LNCaP clone FGC (cell line): ENCODE results near the gene GCNT2.
"Not testable (repeated sequence)": the region's sequence is repeated elsewhere in the genome, so short reads cannot be mapped to it uniquely, and the experiment has no call there.

Experiments used
- DNase-seq: peaks from one replicate; pipeline ENCODE4 v3.0.0-alpha.2; 2011; ENCODE audit warnings: low read depth
- H3K4me3 ChIP-seq: 2 replicates; pipeline ENCODE4 v1.5.1; 2011; ENCODE audit warnings: mild to moderate bottlenecking, low read depth, low read length, control low read depth
- TF ChIP-seq, protein P1 (sequence below): IDR thresholded peaks from 2 replicates; pipeline ENCODE4 v1.5.1; 2012; ENCODE audit warnings: mild to moderate bottlenecking; ENCODE audit not compliant: control insufficient read depth, insufficient read depth; ENCODE audit errors: extremely low read depth

Gene GCNT2

DNA sequence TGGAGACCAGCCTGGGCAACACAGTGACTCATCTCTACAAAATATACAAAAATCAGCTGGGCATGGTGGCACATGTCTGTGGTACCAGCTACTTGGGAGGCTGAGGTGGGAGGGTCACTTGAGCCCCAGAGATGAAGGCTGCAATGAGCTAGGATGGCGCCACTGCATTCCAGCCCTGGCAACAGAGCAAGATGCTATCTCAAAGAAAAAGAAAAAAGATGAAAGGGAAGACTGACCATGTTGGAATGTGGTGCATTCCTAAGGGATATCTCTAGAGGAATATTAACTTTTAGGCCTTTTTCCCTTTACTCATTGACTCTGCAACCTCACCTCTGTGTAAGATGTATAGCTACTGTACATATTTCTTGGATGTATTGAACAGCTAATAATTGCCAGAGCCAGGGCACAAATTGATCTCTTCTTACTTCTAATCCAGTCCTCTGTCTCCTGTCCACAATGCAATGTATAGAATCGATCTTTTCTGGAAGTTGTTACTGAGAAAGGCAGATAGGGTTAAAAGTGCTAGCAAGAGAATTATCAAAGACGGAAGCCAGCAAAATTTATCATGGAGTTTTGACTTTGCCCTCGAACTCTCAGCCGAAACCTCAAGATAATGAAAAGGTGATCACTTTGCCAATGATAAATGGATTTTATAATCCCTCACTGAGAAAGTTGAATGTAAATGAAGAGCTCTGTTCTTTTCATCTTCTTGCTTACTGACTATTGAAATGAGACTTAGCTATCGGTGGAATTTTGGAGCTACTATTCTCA lies 46.3 kb downstream of the GCNT2 start:
- TF ChIP-seq, protein P1, sequence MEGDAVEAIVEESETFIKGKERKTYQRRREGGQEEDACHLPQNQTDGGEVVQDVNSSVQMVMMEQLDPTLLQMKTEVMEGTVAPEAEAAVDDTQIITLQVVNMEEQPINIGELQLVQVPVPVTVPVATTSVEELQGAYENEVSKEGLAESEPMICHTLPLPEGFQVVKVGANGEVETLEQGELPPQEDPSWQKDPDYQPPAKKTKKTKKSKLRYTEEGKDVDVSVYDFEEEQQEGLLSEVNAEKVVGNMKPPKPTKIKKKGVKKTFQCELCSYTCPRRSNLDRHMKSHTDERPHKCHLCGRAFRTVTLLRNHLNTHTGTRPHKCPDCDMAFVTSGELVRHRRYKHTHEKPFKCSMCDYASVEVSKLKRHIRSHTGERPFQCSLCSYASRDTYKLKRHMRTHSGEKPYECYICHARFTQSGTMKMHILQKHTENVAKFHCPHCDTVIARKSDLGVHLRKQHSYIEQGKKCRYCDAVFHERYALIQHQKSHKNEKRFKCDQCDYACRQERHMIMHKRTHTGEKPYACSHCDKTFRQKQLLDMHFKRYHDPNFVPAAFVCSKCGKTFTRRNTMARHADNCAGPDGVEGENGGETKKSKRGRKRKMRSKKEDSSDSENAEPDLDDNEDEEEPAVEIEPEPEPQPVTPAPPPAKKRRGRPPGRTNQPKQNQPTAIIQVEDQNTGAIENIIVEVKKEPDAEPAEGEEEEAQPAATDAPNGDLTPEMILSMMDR = no peak
- no peak overlapping the region for H3K4me3 ChIP-seq
- no peak for DNase-seq

DNA sequence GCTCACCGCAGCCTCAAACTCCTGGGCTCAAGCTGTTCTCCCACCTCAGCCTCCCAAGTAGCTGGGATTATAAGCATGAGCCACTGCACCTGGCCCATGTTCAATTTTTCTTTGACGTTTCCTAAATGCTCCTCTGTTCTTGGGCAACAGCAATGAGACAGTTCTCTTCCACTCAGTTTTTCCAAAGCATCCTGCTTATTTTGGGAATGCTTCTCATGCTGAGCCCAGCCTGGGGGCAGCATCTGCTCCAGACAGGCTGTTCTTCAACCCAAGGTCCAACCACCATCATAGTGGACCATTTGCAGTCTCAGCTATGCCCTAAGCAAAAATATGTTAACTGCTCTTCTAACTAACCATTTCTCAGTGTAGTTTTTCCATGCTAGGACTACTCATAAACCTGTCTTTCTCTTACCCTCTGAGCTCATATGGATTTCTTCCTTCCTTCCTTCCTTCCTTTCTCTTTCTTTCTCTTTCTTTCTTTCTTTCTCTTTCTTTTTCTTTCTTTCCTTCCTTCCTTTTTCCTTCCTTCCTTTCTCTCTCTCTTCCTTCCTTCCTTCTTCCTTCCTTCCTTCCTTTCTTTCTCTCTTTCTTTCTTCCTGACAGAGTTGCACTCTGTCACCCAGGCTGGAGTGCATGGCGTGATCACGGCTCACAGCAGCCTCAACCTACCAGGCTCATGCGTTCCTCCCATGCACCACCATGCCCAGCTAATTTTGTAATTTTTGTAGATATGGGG lies 48.4 kb downstream of the GCNT2 start:
- TF ChIP-seq, protein P1 = no peak
- H3K4me3 ChIP-seq = no peak overlapping the region
- no peak for DNase-seq

DNA sequence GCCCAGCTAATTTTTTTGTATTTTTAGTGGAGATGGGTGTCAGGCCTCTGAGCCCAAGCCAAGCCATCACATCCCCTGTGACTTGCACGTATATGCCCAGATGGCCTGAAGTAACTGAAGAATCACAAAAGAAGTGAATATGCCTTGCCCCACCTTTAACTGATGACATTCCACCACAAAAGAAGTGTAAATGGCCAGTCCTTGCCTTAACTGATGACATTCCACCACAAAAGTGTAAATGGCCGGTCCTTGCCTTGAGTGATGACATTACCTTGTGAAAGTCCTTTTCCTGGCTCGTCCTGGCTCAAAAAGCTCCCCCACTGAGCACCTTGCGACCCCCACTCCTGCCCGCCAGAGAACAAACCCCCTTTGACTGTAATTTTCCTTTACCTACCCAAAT lies 54.4 kb downstream of the GCNT2 start:
- not testable (repeated sequence) for H3K4me3 ChIP-seq, DNase-seq

DNA sequence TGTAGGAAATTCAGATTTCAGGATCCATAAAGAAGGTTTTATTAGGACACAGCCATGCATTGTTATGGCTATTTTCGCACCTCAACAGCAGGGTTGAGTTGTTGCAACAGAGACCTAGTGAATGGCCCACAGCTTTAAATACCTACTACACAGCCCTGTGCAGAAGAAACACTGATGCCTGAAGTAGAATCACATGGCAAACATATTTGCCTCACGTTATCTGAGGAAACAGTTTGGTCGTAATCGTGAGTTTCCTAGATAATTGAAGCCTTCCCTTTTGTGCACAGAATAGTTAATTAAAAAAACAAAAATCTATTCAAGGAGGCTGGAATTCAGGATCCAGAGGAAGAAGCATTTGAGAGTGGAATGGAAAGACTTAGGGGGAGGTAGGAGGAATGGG lies 55.1 kb downstream of the GCNT2 start:
- DNase-seq = no peak
- TF ChIP-seq, protein P1 = no peak
- H3K4me3 ChIP-seq = no peak overlapping the region

DNA sequence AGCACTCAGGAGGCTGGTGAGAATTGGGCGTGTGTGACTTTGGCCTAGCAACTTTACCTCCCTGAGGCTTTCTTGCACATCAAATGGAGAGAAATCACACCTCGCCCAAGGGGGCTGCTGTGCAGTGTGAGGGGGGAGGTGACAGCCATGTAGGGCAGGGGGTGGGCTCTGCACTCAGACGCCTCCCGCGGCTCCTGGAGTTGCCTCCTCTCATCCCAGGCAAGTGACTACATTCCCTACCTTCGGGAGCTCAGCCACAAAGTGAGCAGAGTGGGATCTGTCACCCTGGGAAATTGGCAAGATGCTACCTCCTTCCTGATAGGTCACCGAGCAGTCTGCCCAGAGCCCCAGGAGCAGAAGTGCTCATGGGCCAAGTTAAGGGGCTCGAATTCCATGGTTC lies 56.0 kb downstream of the GCNT2 start:
- TF ChIP-seq, protein P1 = no peak
- no peak for DNase-seq
- no peak overlapping the region for H3K4me3 ChIP-seq

DNA sequence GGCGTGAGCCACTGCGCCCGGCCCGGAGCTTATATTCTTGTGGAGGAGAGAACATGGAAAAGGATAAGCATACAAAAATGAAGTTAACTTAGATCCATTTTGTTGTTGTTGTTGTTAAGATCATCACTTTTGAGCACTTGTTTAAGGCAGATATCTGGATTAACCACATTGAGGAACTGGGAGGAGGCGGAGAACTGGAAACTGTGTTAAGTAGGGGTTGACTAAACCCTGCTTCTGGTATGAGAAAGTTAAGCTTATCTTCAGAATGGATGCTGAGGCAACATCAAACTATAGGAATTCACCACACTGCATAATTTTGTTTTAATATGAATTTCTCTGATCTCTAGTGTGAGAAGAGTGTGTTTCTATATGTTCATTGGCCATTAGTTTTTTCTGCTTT lies 57.6 kb downstream of the GCNT2 start:
- TF ChIP-seq, protein P1 = no peak
- DNase-seq = no peak
- H3K4me3 ChIP-seq = no peak overlapping the region

DNA sequence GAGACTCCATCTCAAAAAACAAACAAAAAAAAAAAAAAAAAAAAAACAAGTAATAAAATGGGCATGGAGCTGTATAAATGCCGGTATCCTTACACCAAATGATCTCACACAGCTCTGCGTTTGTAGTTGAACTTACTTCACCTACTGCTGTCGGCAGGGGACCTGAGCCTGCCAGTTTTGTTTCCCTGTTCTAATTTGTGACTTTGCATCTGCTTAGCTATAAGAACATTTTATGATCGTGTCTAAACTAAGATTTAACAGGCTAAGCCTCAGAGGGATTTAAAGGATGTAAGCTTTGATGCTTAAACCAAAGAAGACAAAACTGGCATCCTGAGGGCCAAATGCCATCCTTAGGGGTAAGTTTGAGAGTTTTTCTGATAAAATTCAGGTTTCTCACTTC lies 58.7 kb downstream of the GCNT2 start:
- DNase-seq = no peak
- TF ChIP-seq, protein P1 = no peak
- H3K4me3 ChIP-seq = no peak overlapping the region
